ENCODE data around the gene COA8.
A peak's percentile ranks its signal among the peaks of the same experiment; 100 is the strongest.

COA8 gene, protein sequence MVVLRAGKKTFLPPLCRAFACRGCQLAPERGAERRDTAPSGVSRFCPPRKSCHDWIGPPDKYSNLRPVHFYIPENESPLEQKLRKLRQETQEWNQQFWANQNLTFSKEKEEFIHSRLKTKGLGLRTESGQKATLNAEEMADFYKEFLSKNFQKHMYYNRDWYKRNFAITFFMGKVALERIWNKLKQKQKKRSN

DNA sequence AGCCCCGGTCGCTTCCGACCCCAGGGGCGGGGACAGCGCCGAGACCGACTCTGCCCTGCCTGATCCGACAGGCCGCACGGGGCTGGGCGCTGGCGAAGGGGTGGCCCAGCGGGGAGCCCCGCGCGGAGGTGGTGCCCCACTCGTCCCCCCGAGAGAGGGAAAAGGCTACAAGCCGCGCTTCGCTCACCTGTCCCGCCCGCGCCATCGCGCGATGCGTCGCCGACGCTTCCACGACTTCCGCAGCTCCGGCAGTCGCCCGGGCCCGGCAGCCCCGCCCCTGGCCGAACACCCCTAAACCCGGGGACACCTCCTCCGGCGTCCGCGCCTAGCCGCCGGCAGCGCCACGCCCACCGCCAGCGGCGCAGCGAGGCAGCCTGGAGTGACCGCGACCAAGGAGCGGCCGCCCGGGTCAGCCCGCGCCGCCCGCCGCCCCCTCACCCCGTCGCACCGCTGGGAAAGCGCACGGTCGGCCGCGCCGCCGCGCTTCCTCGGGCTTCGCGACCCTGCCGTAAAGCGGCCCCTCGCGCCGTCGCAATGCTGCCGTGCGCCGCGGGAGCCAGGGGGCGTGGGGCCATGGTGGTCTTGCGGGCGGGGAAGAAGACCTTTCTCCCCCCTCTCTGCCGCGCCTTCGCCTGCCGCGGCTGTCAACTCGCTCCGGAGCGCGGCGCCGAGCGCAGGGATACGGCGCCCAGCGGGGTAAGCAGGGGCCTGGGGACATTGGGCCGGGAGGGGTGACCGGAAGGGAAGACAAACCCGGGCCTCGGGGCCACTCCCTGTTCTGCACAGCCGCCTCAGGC is at the start of gene COA8, which contains the start of gene BAG5:
Gene COA8 (plus strand): TSS at position 532 of the 797 bp plus-strand sequence. CDS start 42 bp downstream, at position 574.
Gene BAG5 (minus strand): TSS at position 229 of the 797 bp plus-strand sequence. CDS start 1,493 bp downstream, outside the sequence.
- DNase-seq: peak; percentile 89

DNA sequence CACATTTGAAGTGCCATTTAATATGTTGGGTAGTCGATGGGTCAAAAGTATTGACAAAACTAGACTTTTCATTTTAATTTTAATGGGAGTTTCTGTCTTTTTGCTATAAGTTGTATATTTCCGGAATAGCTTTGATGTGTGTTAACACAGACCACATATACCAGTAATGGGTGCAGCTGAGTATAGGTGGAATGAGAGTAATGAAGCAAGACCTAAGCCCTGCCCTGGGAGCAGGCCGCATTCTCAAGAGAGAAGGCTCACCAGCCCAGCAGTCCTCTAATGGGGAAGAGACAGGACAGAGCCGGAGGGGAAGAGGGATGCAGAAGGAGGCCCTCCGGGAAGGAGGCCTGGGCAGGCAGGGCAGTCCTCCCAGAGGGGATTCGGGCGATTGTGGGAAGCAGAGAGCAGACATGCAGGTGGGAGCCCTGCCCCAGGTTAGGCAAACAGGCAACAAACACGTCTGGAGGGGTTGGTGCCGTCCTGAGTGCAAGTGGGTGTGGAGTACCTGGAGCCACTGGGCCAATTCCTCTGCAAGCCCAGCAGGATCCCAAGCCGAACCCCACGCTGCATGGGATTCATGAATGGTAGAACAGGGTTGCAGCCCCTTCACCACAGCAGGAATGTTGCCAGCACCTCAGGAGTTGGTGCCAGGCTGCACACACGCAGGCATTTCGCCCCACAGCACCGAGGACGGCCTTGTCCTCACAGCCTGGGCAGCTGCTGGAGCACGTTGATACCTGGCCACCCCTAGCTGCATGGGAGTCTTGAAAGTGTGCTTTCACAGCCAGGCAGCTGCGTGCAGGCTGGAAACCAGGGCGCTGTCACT is 48.0 kb upstream of the COA8 start:
- DNase-seq: no peak

DNA sequence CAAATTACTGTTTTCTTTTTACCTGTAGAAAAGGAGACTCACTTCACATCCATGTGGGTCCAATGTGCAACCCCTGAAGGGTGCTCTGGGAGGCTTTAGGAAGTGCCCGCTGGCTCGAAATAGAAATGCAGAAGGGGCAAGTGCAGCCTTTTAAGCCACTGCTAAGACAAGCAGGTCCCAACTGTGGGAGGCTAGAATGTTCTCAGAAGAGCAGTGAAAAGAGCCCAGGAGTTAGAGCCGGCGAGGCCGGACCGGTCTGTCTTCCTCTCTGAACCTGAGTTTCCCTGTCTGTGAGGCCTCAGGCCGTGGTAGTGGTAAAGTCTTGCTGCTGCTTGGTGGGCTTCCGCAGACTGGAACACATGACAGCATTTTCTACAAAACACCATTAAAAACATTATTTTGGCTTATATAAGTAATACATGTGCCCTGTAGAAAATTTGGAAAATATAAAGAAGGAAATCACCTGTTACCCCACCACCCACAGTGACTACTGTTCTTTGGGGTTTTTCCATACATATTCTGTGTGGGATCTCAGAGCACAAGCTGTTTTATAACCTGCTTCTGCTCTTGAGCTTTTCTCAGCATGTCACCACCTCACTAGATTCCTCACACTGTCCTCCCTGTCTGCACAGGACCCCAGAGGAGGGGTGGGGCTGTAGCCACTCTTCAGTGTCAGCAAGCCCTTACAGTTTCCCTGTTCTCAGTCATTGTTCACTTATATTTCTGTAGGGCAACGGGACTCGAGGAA is 46.2 kb upstream of the COA8 start:
- DNase-seq: no peak

DNA sequence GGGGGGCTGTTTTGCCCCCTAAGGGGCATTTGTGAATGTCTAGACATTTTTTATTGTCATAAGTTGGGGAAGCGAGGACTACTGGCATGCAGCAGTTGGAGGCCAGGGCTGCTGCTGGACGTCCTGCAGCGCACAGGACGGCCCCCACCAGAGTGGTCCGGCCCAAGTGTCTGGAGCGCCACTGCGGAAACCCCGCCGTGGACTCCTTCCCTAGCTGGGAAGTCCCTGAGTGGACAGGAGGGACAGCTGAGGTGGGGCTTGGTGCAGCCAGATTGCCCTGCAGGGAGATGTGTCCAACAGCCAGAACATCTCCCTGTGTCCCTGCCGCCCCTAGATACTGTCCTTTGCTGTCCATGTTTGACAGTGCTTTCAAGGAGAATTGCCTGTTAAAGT is 45.6 kb upstream of the COA8 start:
- no peak for DNase-seq

DNA sequence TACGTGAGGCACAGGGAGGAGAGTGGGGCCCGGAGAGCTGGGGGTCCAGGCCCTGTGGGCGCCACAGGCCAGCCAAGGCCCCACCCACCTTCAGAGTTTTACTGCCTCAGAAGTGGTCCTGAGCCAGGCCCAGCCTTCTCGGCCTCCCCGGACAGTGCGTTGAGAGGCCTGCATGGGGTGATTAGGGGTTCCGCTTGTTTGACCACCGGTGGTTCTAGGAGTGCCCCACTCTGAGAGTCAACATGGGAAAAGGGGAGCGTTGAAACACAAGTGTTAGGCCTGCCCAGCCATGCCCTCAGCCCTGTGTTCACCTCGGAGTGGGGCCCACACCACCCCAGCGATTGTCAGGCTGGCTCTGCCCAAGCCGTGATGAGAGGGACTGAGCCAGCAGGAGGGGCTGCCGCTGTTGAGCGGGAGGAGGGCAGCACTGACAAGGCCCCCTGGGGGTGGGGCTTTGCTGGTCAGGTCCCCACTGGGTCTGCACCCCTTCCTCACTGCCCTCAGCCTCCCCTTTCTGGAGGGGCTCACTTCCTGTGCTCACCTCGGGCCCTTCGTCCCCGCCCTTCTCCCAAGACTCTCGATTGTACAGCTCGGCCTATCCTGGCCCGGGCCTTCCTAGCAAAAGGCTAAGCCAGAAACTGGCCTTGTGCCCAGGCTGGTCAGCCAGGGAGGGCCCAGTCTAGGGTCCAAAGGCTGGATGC is 44.9 kb upstream of the COA8 start:
- DNase-seq: peak; percentile 23

DNA sequence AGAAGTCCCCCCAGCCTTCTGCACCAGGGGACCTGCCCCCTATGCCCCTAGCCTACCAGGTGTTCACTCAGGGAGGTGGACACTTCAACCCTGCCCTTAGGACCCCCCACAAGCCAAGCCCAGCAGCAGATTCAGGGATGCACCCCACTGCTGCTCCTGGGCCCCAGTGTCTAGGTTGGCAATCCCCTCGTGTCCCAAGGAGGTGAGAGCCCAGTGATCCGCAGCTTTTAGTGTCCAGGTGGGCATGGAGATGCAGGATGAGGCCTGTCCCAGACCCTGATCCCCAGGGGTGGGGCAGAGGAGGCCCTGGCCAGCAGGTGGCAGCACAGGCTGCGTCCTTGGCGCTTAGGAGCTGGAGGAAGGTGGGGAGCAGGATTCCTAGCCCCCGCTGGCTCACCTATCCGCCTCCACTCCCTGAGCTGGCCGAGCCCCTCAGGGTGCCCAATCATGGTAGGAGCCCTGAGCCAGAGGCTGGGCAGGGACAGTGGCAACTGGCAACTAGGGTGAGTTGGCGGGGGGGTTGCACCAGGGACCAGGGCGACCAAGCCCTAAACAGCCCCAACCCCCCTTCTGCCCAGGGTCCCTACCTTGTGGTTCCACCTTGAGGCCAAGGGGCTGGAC is 44.2 kb upstream of the COA8 start:
- peak; percentile 79 for DNase-seq

DNA sequence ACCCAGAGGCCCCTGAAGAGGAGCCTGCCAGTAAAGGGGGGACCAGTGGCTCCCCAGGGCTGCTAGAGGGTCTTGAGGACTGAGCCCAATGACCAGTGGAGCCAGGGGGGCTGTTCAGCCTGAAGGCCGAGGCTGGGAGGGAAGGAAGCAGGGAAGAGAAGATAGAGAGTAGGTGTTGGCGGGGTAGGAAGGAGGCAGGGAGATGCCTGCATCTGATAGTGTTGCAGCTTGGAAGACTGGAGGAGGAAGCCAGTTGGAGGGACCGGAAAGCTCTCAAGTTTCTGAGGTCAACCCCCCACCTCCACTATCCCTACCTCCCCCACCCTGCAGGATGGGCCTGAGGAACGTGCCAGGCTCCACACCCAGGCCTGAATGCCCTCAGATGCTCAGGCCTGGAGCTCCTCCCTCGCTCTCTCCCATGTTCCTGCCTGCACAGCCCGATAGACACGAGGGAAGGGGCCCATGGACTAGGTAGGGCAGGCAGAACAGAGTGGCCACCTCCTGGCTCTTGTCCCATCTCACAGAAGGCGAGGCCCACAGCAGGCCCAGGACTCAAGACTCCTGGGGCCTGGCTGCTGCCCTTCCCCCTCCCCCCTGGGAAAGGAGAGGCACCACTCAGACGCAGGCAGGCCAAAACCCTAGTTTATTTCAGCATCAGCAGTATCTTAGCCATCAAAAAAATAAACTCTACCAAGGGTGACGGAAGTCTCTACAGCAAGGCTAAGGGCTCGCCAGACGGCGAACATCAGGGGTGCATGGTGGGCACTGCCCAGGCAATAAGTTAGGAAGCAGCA is 43.5 kb upstream of the COA8 start:
- peak; percentile 41 for DNase-seq

DNA sequence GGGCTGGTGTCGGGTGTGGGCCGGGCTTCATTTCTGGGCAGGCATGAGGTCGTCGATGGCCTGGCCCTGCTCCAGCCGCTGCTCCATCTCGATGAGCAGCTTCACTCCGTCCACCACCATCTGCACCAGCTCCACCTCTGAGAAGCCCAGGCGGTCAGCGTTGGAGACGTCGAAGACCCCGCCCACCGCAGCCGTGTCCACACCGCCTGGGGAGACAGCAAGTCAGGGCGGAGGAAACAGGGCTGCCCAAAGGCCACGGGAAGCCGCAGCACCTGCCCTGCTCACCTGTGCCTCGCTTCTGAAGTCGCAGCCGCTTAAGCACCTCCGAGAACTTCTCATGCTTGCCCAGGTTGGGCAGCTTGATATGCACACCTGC is 42.9 kb upstream of the COA8 start:
- no peak for DNase-seq

DNA sequence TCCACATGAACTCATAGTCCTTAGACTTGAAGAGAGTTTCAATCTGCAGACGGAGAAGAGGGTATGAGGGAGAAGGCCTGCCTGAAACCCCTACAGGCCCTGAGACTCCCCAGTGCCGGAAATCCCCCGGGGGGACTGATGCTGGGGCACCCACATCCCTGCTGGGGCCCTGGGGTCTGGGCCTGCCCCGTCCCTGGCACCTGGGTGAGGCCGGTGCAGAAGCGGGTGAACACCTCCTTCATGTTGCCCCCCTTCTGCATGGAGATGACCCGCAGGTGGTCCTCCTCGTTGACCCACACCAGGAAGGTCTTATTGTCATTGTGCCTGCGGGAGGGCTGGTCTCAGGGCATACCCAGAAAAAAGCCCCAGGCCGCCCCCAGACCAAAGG is 42.5 kb upstream of the COA8 start:
- no peak for DNase-seq

DNA sequence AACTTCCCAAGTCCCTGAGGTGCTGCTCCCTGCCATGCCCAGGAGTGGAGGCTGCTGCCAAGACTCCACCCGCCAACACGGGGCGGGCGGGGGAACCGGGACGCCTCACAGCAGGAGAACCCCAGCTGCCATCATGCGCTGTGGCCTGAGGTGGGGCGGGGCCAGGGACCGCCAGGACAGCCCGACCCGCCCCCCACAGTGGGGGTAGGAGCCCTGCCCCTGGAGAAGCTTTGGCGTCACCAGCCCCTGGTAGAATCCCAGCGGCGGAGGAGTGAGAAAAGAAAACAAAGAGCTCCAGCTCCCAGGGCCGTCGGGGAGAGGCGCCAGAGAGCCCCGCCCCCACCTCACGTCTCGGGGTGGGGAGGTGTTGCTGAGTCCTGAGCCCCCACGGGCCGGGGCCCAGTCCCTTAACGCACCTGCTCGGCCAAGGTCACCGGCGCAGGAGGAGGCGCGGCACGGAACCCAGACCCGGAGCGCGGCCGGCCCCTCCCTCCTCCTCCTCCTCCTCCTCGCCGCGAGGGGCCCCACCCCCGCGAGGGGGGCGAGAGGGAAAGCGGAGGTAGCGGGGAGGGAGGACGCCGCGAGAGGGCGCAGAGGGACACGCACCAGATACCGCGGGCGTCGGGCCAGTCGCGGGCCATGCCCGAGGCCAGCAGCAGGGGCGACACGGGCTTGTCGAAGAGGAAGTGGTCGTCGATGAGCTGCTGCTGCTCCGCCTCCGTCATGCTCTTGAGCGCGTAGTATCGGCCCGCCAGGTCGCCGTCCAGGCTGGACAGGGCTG is 41.9 kb upstream of the COA8 start:
- DNase-seq: peak; percentile 80

DNA sequence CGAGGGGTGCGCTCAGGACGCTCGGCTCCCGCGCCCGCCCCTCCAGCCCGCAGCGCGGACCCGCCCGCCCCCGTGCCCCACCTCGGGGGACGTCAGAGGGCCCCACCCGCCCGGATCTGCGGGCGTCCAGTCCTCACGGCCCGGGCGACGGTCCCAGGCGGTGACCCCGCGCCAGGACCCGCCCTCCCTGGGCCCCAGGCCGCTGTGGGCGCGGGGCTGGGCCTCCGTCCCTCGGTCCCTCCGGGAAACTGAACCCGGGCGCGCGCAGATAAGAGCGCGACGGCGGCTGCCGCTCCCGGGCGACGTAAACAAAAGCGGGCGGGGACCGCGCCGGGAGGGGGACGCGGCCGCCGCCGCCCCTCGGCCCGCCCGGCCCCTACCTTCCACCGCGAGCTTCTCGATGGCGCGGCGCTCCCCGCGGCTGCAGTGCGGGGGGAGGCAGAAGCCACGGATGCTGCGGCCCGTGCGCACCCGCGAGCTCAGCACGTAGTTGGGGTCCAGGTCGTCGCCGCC is 41.3 kb upstream of the COA8 start:
- DNase-seq: peak; percentile 23

DNA sequence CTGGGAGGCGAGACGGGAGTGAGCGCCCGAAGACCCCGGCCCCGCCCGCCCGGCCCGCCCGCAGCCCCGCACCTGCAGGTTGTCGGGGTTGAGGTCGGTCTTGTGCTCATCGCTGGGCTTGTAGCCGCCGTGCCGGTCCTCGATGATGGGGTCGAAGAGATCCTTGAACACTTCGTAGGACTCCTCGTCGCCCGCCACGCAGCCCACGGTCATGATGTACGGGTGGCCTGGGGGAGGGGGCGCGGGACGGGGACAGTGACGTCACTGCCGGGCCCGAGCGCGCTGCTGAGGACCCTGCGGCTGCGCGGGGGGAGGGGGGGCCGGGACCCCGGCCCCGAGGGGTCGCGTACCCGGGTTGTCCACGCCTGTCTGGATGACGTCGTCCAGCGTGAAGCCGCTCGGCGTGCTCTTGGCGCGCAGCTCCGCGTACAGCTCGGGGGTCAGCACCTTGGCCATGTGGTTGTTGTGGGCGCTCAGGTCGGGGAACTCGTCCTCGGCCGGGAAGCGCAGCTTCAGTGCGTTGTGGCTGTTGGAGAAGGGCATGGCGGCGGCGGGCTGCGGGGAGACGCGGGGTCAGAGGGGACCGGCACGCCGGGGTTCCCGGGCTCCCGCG is 40.7 kb upstream of the COA8 start:
- DNase-seq: peak; percentile 47

DNA sequence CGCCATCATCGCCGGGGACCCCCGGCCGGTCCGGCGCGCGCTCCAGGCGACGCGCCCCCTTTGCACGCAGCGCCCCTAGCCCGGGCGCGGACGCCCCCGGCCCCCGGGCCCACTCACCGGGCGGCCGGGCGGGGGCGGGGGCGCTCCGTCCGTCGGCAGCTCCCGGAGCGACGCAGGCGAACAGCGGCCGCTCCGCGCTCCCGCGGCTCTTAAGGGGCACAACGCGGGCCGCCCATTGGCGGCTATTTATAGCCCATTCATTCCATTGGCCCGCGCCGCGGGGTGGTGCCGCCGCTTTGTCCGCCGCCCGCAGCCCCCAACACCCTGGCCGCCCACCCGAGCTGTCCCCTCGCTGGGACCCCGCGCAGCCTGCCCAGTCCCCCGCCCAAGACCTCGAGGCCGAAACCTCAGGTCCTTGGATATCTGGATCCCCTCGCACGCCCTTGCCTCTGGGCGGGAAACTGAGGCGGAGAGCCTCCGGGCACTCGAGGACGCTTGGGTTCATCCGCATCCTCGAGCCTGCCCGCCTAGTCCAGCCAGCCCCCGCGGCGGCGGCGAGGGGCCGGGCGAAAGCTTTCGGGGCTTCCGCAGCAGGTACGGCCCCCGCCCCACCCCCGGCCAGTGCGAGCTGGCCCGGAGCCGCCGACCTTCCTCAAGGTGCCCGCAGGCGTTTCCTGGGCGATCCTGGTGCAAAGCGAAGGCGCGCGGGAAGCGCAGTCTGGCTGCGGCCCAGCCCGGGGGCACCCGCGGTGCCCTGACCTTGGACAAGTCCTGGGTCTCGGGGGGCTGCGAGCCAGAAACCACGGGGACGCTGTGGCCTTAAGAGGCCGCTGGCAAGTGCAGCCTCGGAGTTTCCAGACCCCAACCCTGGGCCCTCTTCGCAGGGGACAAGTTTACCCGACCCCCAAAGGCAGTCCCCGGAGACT is 39.8 kb upstream of the COA8 start, which contains the start of gene CKB:
Gene CKB (minus strand): TSS at position 182 of the 926 bp plus-strand sequence. CDS start 337 bp downstream, outside the sequence.
- peak; percentile 90 for DNase-seq

DNA sequence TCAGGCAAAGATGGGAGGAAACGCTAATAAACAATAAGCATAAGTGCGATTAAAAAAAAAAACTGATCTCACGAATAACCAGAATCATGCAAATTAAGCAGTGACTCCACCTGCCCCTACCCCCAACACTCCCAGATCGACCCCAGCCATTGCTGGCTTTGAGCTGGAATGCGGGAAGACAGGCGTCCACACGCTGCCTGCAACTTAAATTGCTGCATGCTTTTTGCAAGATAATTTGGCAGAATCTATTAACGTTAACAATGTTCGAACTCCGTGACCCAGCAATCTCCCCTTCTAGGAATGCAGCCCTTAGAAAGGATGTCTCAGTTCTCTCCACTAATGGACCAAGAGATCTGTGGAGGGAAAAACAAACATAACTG is 39.2 kb upstream of the COA8 start:
- no peak for DNase-seq

DNA sequence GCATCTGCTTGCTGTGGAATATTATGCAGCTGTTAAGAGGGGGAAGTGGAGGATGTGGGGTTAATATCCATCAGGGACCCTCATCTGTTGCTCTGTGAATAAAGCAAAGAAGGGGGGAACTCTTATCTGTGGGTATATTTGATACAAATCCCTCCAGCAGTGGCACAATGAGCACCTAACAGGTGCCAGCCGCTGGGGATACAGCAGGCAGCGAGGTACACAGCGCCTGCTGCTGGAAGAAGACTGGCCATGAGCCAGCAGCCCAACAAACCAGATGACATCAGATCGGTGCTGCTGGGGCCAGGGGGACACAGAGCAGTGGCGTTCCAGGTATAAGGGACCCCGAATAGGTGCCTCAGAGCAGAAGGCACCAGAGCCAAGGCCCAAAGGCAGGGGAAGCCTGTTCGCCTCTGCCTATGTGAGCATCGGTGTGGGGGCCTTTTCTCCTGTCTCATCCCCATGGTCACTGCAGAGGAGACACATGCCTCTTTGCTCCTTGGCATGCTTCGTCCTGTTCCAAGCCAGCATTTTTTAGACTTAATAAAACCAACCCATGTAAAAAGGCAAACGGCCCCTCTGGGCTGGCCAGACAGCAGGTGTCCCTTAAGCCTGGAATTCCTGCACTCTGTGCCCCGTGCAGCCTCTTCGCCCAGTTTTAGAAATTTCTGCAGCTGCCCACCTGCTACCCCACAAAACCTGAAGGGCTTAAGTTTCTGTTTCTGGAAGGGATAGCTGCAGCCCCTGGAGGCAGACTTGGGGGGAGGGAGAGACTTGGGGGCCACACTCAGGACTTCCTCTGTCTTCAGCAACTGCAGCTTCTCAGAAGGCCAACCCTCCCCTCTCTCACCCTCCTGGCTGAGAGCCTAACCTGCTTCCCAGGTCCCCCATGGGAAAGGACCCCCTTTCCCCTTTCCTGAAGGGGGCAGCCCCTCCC is 38.5 kb upstream of the COA8 start:
- peak; percentile 11 for DNase-seq

DNA sequence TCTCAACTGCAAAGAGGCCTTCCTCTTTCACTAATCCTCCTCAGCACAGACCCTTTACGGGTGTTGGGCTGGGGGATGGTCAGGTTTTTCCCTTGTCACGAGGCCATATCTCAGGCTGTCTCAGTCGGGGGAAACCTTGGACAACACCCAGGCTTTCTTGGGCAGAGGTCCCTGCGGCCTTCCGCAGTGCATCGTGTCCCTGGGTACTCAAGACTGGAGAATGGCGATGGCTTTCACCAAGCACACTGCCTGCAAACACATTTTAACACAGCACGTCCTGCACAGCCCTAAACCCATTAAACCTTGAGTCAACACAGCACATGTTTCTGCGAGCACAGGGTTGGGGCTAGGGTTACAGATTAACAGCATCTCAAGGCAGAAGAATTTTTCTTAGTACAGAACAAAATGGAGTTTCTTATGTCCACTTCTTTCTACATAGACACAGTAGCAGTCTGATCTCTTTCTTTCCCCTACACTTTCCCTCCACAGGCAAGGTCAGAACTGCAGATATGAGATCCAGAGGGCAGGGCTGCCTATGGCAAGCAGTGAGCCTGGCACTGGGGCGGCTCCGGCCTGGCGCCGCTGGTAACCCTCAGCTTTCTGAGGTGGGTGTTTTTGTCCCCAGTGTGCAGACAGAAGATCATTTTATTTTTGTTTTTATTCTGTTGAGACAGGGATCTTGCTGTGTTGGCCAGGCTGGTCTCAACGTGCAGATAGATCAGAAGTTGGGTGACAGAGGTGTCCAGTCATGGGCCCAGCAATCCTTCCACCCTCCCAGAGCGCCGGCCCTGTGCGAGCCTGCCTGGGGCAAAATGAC is 37.1 kb upstream of the COA8 start:
- peak; percentile 73 for DNase-seq

Data from NCI-H82 (cell line).